Glomerular visceral epithelial cell (primary cell): Measurements from ENCODE around the gene KCNQ1.

Source experiments
- DNase-seq: peaks from one replicate; pipeline ENCODE4 v3.0.0-alpha.2; 2016; ENCODE audit errors: extremely low spot score

The KCNQ1 gene

GRCh38 chr11:2743427-2744110, 298.8 kb downstream of the KCNQ1 start:
- no peak for DNase-seq

GRCh38 chr11:2744166-2744565, 299.4 kb downstream of the KCNQ1 start:
- no peak for DNase-seq

GRCh38 chr11:2745511-2745910, 300.7 kb downstream of the KCNQ1 start:
- DNase-seq: no peak

- DNase-seq: no peak
Observed at GRCh38 chr11:2746401-2747247, 301.8 kb downstream of the KCNQ1 start.

GRCh38 chr11:2747248-2748027, 302.6 kb downstream of the KCNQ1 start:
- no peak for DNase-seq

GRCh38 chr11:2748061-2748813, 303.4 kb downstream of the KCNQ1 start:
- no peak for DNase-seq

GRCh38 chr11:2748814-2749554, 304.2 kb downstream of the KCNQ1 start:
- no peak for DNase-seq

GRCh38 chr11:2750101-2750681, 305.4 kb downstream of the KCNQ1 start:
- no peak for DNase-seq

GRCh38 chr11:2750682-2751522, 306.1 kb downstream of the KCNQ1 start:
- no peak for DNase-seq

- no peak for DNase-seq
Observed at GRCh38 chr11:2751523-2752203, 306.9 kb downstream of the KCNQ1 start.

- peak; percentile 92 for DNase-seq
Observed at GRCh38 chr11:2752204-2752770, 307.5 kb downstream of the KCNQ1 start.

GRCh38 chr11:2752923-2753322, 308.1 kb downstream of the KCNQ1 start:
- DNase-seq: peak; percentile 85

GRCh38 chr11:2754008-2754407, 309.2 kb downstream of the KCNQ1 start:
- DNase-seq: no peak

GRCh38 chr11:2755071-2755470, 310.3 kb downstream of the KCNQ1 start:
- no peak for DNase-seq

- no peak for DNase-seq
Observed at GRCh38 chr11:2758751-2759150, 313.9 kb downstream of the KCNQ1 start.

- no peak for DNase-seq
Observed at GRCh38 chr11:2759228-2760195, 314.7 kb downstream of the KCNQ1 start.

- no peak for DNase-seq
Observed at GRCh38 chr11:2760196-2760871, 315.5 kb downstream of the KCNQ1 start.
